H1 (cell line): ENCODE results near the gene BICDL1. TPM values are rescaled to one million over a fixed set of nuclear protein-coding genes. Genes with fewer than 3 reads are reported as not detected.

ENCODE experiments used
- ASH2L ChIP-seq: fragments of 200-600, 300-600 bp; sonication (generic); IDR thresholded peaks from one replicate; pipeline ENCODE4 v1.7.1; 2017; ENCODE audit warnings: low read length
- CHD7 ChIP-seq: fragments of 300-600 bp; sonication (generic); IDR thresholded peaks from 2 replicates; pipeline ENCODE4 v1.7.1; 2012; ENCODE audit warnings: low read length, moderate library complexity, mild to moderate bottlenecking, inconsistent platforms; ENCODE audit not compliant: insufficient replicate concordance
- CTBP2 ChIP-seq: IDR thresholded peaks from 2 replicates; pipeline ENCODE4 v1.7.0; 2011; ENCODE audit warnings: borderline replicate concordance, mild to moderate bottlenecking, moderate library complexity, mixed read lengths, low read length; ENCODE audit not compliant: insufficient read depth, insufficient read length
- EGR1 ChIP-seq: IDR thresholded peaks from 2 replicates; pipeline ENCODE4 v1.6.1; 2011; ENCODE audit warnings: low read depth, low read length, borderline replicate concordance
- RAD21 ChIP-seq, 2 experiments: IDR thresholded peaks in 1 of 2; conservative IDR thresholded peaks in 1 of 2; 2 replicates each; pipeline ENCODE4 v1.6.1; 2011; ENCODE audit warnings: low read depth in 2 of 2, low read length in 2 of 2, improper control_type of control experiment in 1 of 2, inconsistent platforms in 1 of 2, mild to moderate bottlenecking in 1 of 2, moderate library complexity in 1 of 2
- RFX5 ChIP-seq: IDR thresholded peaks from 2 replicates; pipeline ENCODE4 v1.6.1; 2011; ENCODE audit warnings: low read depth, low read length, improper control_type of control experiment, borderline replicate concordance
- SP4 ChIP-seq: IDR thresholded peaks from 2 replicates; pipeline ENCODE4 v1.6.1; 2012; ENCODE audit warnings: low read length, inconsistent platforms
- TBP ChIP-seq: IDR thresholded peaks from 2 replicates; pipeline ENCODE4 v1.6.1; 2011; ENCODE audit warnings: low read depth, low read length, improper control_type of control experiment
- polyA plus RNA-seq, 7 experiments: library from polyadenylated mRNA; depleted of rRNA in 3 of 7; stranded (reverse) in 5 of 7; unstranded in 2 of 7; fragments of >200 nt in 5 of 7; fragments of 200-250 nt in 2 of 7; gene quantifications; 1 replicate in 5 of 7; 2 replicates in 1 of 7; 4 replicates in 1 of 7; pipeline versions ENCODE4 v1.2.1 to v1.2.3, GENCODE V29; 2011 to 2013; ENCODE audit warnings: missing spikeins in 2 of 7, mixed read lengths in 2 of 7
- total RNA-seq: library from RNA; stranded (reverse); fragmentation: NEBNext Ultra II Directional; extraction: Animal tissue kit (Norgen Biotek cat#: 25700); gene quantifications from 2 replicates; pipeline ENCODE4 v1.2.1, GENCODE V29; 2021
- TF ChIP-seq, protein P1 (sequence below): IDR thresholded peaks from 2 replicates; pipeline ENCODE4 v1.6.1; 2012; ENCODE audit warnings: inconsistent platforms

BICDL1 gene
- total and polyA plus RNA-seq, 2 of the 8 experiments (the other 6 are each of a cell fraction or from before 2014, with no cell fraction given), result 17.2 to 25.9 TPM

- TF ChIP-seq CHD7, result no peak
- no peak for TF ChIP-seq EGR1
- no peak for TF ChIP-seq TBP
- no peak for TF ChIP-seq RAD21 (IDR thresholded peaks at IDR 0.05 in 1 of 2, conservative IDR thresholded peaks at IDR 0.05 in 1 of 2; ENCODE audit: low read depth in 2 of 2, low read length in 2 of 2)
- TF ChIP-seq, protein P1, sequence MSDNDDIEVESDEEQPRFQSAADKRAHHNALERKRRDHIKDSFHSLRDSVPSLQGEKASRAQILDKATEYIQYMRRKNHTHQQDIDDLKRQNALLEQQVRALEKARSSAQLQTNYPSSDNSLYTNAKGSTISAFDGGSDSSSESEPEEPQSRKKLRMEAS, result no peak
- no peak for TF ChIP-seq RFX5
- TF ChIP-seq SP4, result no peak
- TF ChIP-seq ASH2L, result no peak
- TF ChIP-seq CTBP2, result no peak
Measured at GRCh38 chr12:120055231-120056000, 66.4 kb downstream of the BICDL1 start (continued).
